Urinary bladder (tissue), 4 donors: ENCODE measurements around the gene DCTPP1. TPM values are rescaled to one million over a fixed set of nuclear protein-coding genes. Genes with fewer than 3 reads are reported as not detected.
"Not testable (repeated sequence)": the region's sequence is repeated elsewhere in the genome, so short reads cannot be mapped to it uniquely, and the experiment has no call there.

Source experiments
- DNase-seq: peaks from one replicate; pipeline ENCODE4 v3.0.0-alpha.2; 2015; ENCODE audit errors: extremely low spot score
- H3K27ac ChIP-seq: one replicate; pipeline ENCODE4 v1.5.1; 2013; ENCODE audit warnings: low read depth, mild to moderate bottlenecking, moderate library complexity
- H3K36me3 ChIP-seq: one replicate; pipeline ENCODE4 v1.6.1; 2013; ENCODE audit warnings: mild to moderate bottlenecking, moderate library complexity; ENCODE audit not compliant: insufficient read depth
- H3K4me1 ChIP-seq: one replicate; pipeline ENCODE4 v1.6.1; 2013; ENCODE audit warnings: mild to moderate bottlenecking, moderate library complexity; ENCODE audit not compliant: insufficient read depth
- H3K4me3 ChIP-seq: one replicate; pipeline ENCODE4 v1.5.1; 2013; ENCODE audit warnings: low read depth, low read length
- WGBS: extraction: QIAGEN DNeasy Blood & Tissue Kit; methylation state at CpG from one replicate; pipeline ENCODE4 v1.1.7; 2013; 5-methylcytosine and 5-hydroxymethylcytosine counted together
- polyA plus RNA-seq: library from polyadenylated mRNA; stranded (reverse); fragments of 200-250 nt; gene quantifications from one replicate; pipeline ENCODE4 v1.2.3, GENCODE V29; 2013
- total RNA-seq: library from RNA; depleted of rRNA; stranded (reverse); fragments of >200 nt; gene quantifications from one replicate; pipeline ENCODE4 v1.2.3, GENCODE V29; 2014
- donor health status: healthy with polysubstance abuse.
- donor health status: healthy.

DCTPP1 gene
- total and polyA plus RNA-seq, 2 donors: 8.0 to 36.7 TPM

DNA sequence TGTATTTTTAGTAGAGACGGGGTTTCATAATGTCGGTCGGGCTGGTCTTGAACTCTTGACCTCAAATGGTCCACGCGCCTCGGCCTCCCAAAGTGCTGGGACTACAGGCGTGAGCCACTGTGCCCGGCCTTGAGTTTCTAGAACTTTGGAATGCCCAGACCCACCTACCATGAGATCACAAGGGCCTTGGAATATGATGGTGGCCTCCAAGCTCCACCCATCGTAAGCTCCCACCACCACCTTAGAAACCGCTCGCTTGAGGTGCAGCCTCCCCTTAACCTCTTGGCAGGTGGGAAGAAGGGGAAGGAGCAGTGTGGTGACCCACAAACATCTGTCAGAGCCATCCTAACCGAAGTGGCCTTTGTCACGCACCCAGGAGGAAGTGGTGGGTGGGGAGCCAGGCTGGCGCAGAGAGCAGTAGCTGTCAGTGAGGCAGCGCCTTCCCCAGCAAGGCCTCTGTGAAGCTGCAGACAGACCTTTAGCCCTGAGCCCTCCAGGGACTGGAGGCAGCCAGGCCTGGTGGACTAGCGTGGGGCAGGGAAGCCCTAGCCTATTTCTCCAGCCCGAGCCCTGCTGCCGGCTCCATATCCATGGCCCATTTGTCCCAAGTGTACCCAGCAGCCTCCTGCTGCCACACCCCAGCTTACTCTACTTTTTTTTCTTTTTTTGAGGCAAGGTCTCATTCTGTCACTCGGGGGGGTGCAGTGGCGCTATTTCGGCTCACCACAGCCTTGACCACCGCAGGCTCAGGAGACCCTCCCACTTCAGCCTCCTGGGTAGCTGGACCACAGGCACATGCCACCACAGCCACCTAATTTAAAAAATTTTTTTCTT is 28.9 kb upstream of the DCTPP1 start:
- Histone ChIP-seq H3K36me3 (no peaks in the 10 kb centered on the region), H3K4me1 (no peaks in the 10 kb centered on the region), H3K4me3 (no peak overlapping the region), H3K27ac (no peak overlapping the region)
- DNase-seq: no peak
- 79% methylated on average over 22 of the region's 22 CpGs for WGBS

DNA sequence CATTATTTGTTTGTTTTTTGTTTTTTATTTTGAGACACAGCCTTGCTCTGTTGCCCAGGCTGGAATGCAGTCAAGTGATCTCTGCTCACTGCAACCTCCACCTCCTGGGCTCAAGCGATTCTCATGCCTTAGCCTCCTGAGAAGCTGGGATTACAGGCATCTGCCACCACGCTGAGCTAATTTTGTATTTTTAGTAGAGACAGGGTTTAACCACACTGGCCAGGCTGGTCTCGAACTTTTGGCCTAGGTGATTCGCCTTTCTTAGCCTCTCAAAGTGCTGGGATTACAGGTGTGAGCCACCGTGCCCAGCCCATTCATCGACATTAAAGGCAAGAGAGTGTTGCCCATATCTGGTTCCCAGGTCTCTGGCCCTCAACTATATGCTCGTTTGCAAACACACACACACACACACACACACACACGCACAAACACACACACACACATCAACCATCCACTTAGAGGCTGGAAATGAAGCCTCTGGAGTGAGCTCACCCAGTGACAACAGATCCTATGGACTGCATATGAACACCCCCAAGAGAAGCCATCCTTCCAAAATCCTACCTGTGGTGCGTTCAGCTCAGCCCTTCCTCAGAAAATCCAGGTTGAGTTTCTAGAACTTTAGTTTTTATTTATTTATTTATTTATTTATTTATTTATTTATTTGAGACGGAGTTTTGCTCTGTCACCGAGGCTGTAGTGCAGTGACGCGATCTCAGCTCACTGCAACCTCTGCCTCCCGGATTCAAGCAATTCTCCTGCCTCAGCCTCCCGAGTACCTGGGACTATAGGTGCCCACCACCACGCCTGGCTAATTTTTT is 28.1 kb upstream of the DCTPP1 start:
- Histone ChIP-seq H3K4me1 (no peaks in the 10 kb centered on the region), H3K36me3 (no peaks in the 10 kb centered on the region), H3K27ac (no peak overlapping the region), H3K4me3 (no peak overlapping the region)
- 89% methylated on average over 16 of the region's 16 CpGs for WGBS
- DNase-seq: no peak

DNA sequence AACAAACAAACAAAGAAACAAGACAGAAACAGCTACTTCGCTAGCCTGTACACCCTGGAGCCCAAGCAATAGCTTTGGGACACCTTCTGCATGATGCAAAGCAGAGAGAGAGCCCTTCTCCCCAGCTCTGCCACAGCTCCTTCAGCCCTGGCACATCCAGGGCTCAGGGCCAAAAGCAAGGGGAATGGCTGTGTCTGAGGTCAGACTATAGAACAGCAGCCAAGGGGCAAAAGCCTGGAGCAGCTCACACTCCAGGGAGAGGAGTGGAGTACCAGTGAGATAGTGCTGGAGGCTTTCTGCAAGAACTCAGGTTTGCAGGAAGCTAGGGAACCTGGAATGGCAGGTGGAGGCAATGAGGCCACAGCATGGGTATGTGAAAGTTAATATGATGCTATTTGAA is 27.4 kb upstream of the DCTPP1 start:
- H3K4me1 ChIP-seq: no peaks in the 10 kb centered on the region
- H3K36me3 ChIP-seq: no peaks in the 10 kb centered on the region
- H3K27ac ChIP-seq: no peak overlapping the region
- WGBS: 95% methylated on average over 1 of the region's 1 CpG
- DNase-seq: no peak
- no peak overlapping the region for H3K4me3 ChIP-seq

DNA sequence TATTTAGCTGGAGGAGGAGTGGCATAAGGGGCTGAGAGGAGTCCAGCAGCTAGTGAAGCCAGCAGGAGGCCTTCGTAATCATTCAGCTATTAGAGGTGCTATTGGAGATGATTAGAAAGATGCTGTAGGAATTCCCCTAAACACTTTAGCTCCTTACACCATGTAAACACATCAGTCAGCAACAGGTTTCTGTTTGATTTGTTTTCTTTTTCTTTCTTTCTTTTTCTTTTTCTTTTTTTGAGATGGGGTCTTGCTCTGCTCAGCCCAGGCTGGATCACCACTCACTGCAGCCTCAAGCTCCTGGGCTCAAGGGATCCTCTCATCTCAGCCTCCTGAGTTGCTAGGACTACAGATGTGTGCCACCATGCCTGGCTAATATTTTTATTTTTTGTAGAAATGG is 26.5 kb upstream of the DCTPP1 start:
- WGBS: 87% methylated on average over 1 of the region's 1 CpG
- Histone ChIP-seq H3K4me1 (no peaks in the 10 kb centered on the region), H3K36me3 (no peaks in the 10 kb centered on the region), H3K27ac (no peak overlapping the region), H3K4me3 (no peak overlapping the region)
- DNase-seq: no peak

DNA sequence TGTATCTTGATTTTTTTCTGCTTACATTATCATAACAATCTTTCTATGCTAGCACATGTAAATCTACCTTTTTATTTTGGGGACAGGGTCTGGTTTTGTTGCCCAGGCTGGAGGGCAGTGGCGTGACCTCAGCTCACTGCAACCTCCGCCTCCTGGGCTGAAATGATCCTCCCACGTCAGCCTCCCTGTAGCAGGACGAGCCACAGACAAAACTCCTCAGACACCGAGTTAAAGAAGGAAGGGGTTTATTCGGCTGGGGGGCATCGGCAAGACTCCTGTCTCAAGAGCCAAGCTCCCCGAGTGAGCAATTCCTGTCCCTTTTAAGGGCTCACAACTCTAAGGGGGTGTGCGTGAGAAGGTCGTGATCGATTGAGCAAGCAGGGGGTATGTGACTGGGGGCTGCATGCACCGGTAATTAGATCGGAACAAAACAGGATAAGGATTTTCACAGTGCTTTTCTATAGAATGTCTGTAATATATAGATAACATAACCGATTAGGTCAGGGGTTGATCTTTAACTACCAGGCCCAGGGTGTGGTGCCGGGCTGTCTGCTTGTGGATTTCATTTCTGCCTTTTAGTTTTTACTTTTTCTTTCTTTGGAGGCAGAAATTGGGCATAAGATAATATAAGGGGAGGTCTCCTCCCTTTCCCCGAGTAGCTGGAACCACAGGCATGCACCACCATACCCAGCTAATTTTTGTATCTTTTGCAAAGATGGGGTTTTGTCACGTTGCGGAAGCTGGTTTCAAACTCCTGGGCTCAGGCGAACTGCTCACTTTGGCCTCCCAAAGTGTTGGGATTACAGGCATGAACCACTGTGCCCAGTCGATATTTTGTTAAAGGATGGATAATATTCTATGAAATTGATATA is 23.1 kb upstream of the DCTPP1 start:
- H3K36me3 ChIP-seq, DNase-seq, H3K27ac ChIP-seq, H3K4me1 ChIP-seq, H3K4me3 ChIP-seq: not testable (repeated sequence)
- WGBS: 57% methylated on average over 20 of the region's 20 CpGs

DNA sequence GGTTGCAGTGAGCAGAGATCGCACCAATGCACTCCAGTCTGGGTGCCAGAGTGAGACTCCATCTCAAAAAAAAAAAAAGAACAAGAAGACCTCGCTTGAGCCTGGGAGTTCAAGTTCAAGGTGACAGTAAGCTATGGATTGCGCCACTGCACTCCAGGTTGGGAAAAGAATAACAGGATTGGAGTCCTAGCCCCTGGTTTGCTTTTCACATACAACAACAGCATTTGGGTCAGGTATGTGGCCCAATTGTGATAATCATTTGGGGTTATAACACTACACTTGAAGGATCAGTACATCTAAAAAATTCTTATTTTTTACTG is 19.2 kb upstream of the DCTPP1 start:
- no peak overlapping the region for H3K27ac ChIP-seq
- WGBS: 92% methylated on average over 3 of the region's 3 CpGs
- H3K4me1 ChIP-seq: no peaks in the 10 kb centered on the region
- no peak overlapping the region for H3K4me3 ChIP-seq
- H3K36me3 ChIP-seq: no peaks in the 10 kb centered on the region
- no peak for DNase-seq

DNA sequence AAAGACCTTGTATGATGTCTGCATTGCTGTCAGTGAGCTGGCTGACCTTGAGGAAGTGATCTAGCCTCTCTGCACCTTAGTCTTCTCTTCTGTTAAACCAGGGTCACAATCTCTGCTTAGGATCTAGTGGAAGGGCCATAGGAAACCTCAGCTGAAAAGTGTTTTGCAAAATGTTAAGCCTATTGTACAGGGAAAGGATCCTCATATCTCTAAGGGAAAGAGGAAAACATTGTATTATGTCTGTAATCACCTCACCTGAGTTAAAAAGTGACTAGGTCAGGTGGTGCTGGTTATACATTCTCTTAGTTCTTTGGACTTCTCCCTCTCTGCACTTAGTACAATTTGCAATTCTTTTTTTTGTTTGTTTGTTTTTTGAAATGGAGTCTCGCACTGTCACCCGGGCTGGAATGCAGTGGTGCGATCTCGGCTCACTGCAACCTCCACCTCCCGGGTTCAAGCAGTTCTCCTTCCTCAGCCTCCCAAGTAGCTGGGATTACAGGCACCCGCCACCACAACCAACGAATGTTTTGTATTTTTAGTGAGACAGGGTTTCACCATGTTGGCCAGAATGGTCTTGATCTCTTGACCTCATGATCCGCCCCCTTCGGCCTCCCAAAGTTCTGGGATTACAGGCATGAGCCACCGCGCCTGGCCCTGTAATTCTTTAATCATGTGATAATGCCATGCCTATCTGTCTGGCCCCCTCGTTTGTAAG is 17.8 kb upstream of the DCTPP1 start:
- no peak overlapping the region for H3K4me3 ChIP-seq
- no peak for DNase-seq
- H3K4me1 ChIP-seq: no peaks in the 10 kb centered on the region
- 80% methylated on average over 12 of the region's 12 CpGs for WGBS
- H3K27ac ChIP-seq: no peak overlapping the region
- no peaks in the 10 kb centered on the region for H3K36me3 ChIP-seq

DNA sequence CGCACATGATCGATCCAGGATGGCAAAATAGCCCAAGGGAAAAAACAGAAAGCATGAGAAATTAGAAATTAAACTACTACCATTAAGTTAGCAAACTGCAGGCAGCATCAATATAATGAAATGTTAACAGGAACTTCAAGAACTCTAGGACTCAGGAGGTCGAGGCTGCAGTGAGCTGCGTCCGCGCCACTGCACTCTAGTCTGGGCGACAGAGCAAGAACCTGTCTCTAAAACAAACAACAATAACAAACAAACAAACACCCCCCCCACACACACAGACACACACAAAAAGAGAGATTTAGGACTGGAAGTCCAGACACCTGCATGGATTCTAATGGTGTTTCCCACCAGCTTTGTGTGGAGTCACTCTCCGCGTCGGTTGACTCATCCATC is 16.4 kb upstream of the DCTPP1 start:
- Histone ChIP-seq H3K27ac (no peak overlapping the region), H3K4me3 (no peak overlapping the region), H3K4me1 (no peaks in the 10 kb centered on the region), H3K36me3 (no peaks in the 10 kb centered on the region)
- DNase-seq: no peak
- 82% methylated on average over 10 of the region's 10 CpGs for WGBS

DNA sequence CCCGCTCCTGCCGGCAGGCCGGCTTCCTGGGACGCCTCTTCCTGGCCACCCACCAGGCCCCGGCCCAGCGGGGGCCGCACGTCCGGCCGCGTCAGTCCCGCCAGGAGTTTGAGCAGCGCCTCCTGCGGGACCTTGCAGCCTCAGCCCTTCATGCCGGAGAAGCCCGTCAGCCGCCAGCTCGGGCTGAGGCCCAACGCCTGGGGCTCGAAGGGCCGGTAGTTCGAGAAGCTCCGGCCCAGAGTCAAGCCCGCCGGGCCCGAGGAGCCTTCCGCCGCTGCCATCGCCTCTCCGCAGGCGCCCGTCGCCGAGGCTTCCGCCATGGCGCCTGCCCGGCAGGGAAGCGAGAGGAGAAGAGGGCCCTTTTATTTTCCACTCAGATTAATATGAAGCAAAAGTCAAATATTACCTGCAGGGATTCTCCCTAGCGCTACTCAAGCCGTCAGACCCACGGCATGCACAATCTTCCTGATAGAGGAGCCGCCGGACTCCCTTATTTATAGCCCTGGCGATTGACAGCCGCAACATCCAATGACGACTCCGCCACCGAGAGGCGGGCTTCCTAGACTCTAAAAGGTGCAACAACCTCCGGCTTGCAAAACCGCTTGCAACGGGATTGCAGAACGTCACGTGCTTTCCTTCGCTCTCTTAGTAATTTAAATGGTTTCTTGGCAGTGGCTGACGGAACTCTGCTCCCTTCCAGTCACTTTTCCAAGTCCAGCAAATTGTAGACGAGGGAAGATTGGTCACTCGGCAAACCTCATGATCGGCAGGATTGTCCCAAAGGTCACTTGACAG is 15.8 kb upstream of the DCTPP1 start, which contains the start of gene SEPHS2:
Gene SEPHS2, minus strand, starts transcription at position 467 of the 795 bp plus-strand sequence. Its CDS starts 147 bp downstream, at position 320.
- Histone ChIP-seq H3K4me1 (no peaks in the 10 kb centered on the region), H3K27ac (peak within 1 kb of the TSS; percentile 67), H3K4me3 (peak within 1 kb of the TSS; percentile 71), H3K36me3 (no peaks in the 10 kb centered on the region)
- WGBS: under 1% methylated on average over 59 of the region's 59 CpGs
- peak; percentile 96 for DNase-seq

DNA sequence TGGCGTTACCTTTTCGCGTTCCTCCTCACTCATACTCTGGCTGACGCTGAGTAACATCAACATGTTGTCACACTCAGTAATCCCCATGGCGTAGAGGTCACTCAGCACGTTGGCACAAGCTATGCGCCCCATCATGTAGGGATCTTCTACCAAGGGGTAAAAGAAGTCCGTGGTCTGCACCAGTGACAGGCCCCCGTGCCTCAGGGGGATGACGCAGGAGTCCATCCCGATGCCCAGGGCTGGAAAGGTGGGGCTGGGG is 15.2 kb upstream of the DCTPP1 start:
- DNase-seq: no peak
- 28% methylated on average over 11 of the region's 11 CpGs for WGBS
- peak overlapping the region; percentile 71 for H3K4me3 ChIP-seq
- peak overlapping the region; percentile 67 for H3K27ac ChIP-seq
- H3K36me3 ChIP-seq: no peaks in the 10 kb centered on the region
- H3K4me1 ChIP-seq: no peaks in the 10 kb centered on the region

DNA sequence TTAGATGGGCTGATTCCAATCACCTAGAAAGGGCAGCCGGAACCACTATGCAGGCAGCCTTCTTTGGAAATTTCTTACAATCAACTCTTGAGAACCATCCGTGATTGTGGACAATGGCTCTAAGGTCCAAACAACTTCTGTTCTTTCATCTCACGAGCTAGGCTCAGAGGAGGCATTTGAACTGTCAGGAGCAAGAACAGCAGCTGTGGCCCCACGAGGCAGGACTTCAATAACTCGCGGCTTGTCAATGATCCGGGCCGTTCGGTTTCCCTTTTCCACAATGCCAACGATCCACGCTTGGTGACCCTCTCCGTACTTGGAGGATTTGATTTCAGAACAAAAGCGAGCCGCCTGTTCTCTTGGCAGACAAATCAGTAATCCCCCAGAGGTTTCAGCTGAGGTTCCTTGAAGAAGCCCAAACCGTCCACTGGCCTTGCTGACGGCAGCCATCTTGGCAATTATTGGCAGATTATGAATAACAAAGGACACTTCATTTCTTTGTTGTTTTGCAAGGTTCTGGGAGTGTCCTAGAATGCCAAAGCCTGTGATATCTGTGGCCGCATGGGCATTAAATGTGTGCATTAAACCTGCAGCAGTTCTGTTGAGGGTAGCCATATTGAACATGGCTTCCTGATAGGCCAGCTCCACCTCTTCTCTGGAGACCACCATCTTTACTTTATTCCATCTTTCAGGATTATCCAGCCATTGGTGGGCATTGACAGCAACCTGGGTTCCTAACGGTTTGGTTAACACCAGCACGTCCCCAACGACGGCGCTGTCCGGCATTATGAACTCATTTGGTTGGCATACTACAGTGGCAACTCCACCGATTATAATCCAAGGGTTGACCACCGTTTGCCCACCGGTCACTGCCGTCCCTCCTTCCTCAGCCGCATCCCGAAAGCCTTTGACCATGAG is 14.7 kb upstream of the DCTPP1 start:
- 95% methylated on average over 29 of the region's 29 CpGs for WGBS
- Histone ChIP-seq H3K4me3 (peak overlapping the region; percentile 71), H3K36me3 (no peaks in the 10 kb centered on the region), H3K4me1 (no peaks in the 10 kb centered on the region), H3K27ac (no peak overlapping the region)
- DNase-seq: no peak

DNA sequence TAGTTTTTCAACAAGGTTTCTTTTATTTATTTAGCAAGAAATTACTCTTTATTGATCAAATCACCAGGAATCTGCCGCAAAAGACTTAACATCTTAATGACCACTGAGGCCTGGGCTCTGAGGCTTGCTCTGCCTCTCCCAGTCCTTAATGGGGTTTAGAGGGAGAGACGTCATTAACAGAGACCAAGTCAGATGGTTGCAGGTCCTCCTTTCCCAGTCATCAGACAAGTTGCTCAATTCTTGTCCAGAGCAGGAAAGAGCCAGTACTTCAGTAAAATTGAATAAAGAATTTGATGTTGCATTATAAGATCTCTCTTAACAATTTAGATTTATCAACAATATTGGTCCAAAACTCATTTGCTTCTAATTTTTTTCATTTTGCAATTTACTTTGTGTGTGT is 13.8 kb upstream of the DCTPP1 start:
- 92% methylated on average over 2 of the region's 2 CpGs for WGBS
- no peak overlapping the region for H3K4me3 ChIP-seq
- H3K27ac ChIP-seq: no peak overlapping the region
- no peak for DNase-seq
- H3K36me3 ChIP-seq: no peaks in the 10 kb centered on the region
- no peaks in the 10 kb centered on the region for H3K4me1 ChIP-seq
